ENCODE measurements around the gene SSH3.
"Not testable (repeated sequence)": the region's sequence is repeated elsewhere in the genome, so short reads cannot be mapped to it uniquely, and the experiment has no call there.

SSH3 gene, protein sequence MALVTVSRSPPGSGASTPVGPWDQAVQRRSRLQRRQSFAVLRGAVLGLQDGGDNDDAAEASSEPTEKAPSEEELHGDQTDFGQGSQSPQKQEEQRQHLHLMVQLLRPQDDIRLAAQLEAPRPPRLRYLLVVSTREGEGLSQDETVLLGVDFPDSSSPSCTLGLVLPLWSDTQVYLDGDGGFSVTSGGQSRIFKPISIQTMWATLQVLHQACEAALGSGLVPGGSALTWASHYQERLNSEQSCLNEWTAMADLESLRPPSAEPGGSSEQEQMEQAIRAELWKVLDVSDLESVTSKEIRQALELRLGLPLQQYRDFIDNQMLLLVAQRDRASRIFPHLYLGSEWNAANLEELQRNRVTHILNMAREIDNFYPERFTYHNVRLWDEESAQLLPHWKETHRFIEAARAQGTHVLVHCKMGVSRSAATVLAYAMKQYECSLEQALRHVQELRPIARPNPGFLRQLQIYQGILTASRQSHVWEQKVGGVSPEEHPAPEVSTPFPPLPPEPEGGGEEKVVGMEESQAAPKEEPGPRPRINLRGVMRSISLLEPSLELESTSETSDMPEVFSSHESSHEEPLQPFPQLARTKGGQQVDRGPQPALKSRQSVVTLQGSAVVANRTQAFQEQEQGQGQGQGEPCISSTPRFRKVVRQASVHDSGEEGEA

GRCh38 chr11:67303132-67303834 lies at the start of gene SSH3:
SSH3 (plus strand) TSS chr11:67303530; CDS start chr11:67303626, 96 bp downstream.
- peak; percentile 46 for DNase-seq

GRCh38 chr11:67253872-67254624 lies 49.3 kb upstream of the SSH3 start:
- no peak for DNase-seq

DNA sequence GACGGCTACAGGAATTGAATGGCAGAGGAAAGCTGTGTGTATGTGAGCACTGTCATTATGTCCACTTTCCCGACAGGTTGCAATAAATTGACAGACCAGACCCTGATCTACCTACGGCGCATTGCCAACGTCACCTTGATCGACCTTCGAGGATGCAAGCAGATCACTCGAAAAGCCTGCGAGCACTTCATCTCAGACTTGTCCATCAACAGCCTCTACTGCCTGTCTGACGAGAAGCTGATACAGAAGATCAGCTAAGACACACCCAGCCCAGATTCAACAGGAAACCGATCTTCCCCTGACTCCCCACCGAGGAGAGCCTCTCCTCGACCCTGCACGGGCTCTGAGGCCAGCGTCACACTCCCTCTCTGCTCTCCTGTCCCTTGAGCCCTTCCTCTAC lies 48.5 kb upstream of the SSH3 start:
- no peak for DNase-seq

DNA sequence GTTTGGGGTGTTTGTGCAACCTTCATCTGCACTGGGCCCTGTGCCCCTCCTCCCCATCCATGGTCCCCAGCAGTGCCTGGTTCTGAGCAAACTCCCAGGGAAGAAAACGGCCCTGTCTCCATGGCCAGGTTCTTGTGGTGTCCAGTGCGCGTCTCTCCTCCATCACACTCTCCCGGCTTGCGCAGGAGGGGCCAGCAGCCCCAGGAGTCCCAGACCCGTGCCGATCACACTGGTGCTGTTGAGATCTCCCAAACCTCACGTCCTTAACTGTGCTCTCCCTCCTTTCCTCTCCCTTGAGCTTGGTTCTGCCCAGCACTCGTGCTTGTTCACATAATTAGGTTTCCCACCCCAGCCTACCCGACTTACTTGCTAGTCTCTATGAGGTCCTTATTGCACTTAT lies 48.0 kb upstream of the SSH3 start:
- DNase-seq, result no peak

DNA sequence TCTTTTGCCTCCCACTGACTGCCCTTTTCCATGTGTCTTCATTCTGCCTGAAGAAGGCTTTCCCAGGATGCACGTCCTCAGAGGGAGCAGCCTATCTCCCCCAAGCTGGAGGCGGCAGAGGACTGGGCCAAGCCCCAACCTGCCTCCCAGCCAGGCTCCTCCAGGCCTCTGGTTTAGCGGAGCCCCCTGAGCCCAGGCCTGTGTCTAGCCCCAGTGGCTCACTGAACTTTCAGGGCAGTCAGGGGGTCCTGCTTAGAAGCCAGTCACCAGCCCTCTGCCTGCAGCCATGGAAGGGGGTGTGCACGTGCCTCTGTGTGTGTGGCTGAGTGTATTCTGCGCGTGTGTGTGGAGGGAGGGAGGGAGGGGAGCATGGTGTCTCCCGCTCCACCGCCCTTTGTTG lies 47.5 kb upstream of the SSH3 start:
- DNase-seq, result no peak

GRCh38 chr11:67256477-67257135 lies 46.7 kb upstream of the SSH3 start:
- DNase-seq, result no peak

DNA sequence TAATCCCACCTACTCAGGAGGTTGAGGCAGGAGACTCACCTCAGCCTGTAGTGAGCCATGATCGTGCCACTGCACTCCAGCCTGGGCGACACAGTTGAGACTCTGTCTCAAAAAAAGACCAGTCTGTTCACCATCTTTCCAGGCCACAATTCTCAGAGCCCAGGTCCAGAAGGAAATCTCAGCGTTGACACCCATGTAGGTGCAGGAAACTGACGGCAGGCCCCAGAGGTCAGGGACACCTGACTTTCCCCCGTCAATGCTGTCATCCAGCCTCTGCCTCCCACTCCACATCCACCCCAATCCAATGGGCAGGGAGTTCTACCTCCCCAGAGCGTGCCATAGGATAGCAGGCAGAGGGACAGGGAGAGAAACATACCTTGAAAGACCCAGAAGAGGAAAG lies 42.9 kb upstream of the SSH3 start:
- no peak for DNase-seq

- not testable (repeated sequence) for DNase-seq
Observed at GRCh38 chr11:67260885-67261639, 42.3 kb upstream of the SSH3 start.

GRCh38 chr11:67261640-67261945 lies 41.7 kb upstream of the SSH3 start:
- DNase-seq, result no peak

DNA sequence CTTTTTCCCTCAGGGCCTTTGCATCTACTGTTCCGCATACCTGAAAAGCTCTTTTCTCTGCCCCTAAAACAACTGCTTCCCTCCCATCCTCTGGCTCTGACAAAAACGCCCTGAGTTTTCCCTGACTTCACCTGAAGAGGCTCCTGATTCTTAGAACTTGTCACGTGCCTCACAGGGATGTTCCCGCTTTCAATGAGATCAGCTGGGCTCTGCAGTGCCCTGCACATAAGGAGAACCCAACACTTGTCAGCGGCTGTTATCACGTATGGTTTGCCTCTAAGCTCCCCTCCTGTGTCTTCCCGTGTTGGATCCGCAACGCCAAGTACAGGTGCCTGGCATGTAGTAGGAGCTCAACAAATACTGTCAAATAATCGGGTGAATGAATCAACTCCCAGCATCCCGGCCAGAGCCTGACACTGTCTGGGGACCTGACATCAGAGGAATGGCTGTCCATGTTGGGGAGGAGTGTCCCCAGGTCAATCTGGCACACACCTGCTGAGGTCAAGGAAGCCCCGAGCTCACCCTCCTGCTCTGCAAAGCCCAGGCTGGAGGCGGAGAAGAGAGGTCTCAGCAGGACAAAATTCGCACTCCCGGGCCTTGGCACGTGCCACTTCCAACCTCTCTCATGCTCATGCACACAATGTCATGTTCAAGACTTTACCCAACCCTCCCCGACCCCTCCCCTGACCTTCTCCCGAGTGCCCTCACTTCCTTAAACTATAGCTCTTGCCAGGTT lies 41.2 kb upstream of the SSH3 start:
- no peak for DNase-seq

GRCh38 chr11:67262731-67263675 lies 40.3 kb upstream of the SSH3 start:
- DNase-seq, result peak; percentile 54

- DNase-seq, result no peak
Observed at GRCh38 chr11:67264260-67264659, 39.1 kb upstream of the SSH3 start.

DNA sequence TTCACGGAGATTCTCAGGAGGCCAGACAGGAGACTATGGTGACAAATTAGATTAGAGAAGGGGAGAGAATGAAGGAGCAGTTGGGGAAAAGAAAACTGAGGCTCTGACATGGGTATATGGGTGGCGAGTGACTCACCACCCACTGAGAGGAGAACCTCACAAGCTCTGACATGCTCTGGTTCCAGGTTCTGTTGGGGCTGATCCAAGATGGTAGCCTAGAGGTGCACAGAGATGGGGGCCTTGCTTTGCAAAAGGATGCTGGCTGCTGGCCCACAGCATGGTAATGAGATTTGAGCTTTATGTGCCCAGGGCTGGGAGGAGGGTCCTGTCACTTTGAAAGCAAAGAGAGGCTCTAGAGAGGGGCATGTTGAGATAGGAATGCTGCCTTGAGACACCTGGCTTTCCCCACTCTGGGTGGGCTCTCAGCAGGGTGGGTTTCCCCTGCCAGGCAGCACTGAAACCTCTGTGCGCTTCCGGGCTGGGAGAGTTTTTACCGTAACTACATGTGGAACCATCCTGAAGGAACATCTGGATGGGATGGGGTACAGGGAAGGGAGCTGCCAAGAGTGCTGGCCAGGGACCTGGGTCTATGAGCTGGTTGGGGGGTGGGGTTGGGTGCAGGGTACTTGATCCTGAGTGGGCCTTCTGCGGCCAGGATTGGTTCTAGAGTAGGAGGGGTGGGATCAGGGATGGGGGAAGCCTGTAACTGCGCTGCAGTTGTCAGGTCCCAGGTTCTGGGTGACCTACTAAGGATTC lies 38.3 kb upstream of the SSH3 start:
- DNase-seq, result no peak

DNA sequence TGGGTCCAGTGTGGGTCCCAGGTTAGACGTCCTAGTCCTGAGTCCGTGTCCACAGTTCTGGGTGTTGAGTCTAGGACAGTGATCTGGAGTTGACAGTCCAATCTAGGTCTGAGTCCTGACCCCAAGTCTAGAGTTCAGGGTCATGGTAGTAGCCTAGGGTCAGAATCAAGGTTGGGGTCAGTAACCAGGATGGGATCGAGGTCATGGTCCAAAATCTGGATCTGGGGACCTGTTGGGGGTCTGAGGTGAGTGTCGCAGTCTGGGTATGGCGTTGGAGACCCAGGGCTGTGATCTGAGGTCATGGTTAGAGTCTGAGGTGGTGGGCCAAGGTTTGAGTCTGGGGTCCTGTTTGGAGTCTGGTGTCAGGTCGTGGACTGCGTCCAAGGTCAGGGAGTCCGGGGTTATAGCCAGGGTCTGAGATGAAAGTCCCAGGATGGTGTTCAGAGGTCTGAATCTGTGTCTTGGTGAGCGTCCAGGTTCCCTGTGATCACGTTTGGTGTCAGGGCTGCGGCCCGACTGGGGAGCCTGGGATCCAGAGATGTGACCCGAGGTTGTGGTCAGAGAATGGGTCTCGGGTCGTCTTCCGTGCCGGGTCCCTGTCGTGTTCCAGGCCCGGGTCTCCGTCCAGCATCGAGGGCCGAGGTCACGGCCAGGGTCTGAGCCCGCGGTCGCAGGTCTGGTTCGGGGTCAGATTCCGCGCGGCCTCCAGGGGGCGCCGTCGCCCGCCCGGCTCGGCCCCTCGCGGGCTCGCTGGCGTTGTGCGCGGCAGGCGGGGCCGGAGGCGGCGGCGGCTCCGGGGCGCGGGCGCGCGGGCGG lies 37.5 kb upstream of the SSH3 start:
- peak; percentile 30 for DNase-seq

DNA sequence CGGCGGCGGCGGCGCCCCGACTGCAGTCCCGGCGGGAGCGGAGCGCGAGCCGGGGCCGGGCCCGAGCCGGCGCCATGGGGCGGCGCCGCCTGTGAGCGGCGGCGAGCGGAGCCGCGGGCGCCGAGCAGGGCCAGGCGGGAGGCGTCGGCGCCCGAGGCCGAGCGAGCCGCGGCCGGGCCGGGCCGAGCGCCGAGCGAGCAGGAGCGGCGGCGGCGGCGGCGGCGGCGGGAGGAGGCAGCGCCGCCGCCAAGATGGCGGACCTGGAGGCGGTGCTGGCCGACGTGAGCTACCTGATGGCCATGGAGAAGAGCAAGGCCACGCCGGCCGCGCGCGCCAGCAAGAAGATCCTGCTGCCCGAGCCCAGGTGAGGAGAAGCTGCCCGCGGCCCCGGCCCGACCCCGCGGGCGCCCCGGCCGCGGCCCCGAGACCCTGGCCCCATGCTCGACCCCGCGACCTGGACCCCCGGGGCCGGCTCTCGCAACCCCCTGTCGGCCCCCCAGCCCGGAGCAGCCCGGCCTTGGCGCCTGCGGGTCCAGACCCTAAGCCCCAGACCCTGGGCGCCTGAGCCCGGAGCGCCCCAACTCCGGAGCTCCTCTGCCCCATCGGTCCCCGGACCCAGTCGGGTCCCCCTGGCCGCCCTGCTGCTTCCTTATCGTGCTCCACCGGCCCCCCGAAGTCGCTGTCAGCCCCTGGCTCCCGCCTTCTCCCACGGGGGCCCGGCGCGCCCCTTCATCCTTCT lies 36.7 kb upstream of the SSH3 start, which contains the start of gene GRK2:
GRK2 (plus strand) TSS at position 25 of the 739 bp plus-strand sequence; CDS start at position 252, 227 bp downstream.
- DNase-seq, result no peak

DNA sequence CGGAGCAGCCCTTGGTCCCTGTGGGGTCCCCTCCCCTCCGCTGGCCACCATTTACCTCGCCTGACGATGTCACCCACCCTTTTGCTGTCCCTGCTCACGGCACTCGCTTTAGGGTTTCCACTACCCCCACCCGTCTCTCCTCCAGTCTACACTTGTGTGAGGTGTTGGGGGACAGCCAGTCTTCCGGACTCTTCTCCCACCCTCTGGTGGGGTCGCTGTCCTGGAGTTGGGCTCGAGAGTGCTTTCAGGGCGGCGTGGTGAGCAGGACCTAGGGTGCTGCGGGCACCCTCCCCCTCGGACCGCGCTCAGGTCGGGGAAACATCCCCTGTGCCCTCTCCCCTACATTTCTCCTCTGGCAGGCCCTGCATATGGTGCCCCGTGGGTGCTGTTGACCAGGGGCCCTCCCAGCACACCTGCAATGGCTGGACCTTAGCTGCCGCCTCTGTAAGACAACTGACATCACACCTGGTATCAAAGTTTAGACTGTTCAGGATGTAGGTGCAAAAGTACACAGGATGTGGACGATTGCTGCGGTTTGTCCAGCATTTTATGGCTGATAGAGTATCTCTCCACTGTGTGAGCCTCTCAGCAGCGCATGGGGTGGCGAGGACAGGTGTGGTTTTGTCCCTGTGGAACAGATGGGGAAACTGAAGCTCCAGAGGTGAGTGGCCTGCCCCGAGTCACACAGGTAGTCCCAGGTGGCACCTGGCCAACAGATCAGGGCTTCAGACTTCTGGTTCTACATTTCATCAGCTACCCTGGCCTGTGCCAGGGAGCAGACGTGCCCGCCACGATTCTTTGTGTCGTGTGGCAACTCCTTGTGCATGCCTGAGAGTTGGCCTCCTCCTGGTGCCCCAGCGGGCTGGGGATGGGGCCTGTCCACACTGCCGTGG lies 35.9 kb upstream of the SSH3 start:
- no peak for DNase-seq
